ENCODE measurements around the gene SLC4A8.
"Not testable (repeated sequence)": the region's sequence is repeated elsewhere in the genome, so short reads cannot be mapped to it uniquely, and the experiment has no call there.

The SLC4A8 gene

DNA sequence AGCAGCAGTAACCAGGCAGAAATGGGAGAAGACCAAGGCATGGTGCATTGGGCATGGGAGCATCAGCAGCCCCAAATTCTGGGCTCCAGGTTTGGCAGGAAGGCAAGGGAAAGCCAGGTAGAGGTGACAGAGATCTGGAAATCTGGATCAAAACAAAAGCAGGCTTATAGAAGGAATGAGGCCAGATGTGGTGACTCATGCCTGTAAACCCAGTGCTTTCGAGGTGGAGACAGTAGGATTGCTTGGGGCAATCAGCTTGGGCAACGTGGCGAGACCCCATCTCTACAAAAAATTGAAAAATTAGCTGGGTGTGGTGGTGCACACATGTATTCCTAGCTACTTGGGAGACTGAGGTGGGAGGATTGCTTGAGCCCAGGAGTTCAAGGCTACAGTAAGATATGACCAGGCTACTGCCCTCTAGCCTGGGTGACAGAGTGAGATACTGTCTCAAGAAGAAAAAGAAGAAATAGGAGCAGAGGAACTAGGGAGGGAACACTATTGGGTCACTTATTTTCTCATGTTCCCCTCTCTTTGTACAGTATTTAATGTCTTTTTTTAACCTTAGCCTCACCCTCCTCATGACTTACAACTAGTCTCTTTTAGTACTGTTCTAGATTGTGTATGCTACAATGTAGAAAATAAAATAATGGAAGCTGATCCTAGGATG is 25.1 kb downstream of the SLC4A8 start:
- TF ChIP-seq, protein P1, sequence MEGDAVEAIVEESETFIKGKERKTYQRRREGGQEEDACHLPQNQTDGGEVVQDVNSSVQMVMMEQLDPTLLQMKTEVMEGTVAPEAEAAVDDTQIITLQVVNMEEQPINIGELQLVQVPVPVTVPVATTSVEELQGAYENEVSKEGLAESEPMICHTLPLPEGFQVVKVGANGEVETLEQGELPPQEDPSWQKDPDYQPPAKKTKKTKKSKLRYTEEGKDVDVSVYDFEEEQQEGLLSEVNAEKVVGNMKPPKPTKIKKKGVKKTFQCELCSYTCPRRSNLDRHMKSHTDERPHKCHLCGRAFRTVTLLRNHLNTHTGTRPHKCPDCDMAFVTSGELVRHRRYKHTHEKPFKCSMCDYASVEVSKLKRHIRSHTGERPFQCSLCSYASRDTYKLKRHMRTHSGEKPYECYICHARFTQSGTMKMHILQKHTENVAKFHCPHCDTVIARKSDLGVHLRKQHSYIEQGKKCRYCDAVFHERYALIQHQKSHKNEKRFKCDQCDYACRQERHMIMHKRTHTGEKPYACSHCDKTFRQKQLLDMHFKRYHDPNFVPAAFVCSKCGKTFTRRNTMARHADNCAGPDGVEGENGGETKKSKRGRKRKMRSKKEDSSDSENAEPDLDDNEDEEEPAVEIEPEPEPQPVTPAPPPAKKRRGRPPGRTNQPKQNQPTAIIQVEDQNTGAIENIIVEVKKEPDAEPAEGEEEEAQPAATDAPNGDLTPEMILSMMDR (IDR thresholded peaks at IDR 0.05; ENCODE audit: low read depth, low read length, missing control alignments), result no peak

DNA sequence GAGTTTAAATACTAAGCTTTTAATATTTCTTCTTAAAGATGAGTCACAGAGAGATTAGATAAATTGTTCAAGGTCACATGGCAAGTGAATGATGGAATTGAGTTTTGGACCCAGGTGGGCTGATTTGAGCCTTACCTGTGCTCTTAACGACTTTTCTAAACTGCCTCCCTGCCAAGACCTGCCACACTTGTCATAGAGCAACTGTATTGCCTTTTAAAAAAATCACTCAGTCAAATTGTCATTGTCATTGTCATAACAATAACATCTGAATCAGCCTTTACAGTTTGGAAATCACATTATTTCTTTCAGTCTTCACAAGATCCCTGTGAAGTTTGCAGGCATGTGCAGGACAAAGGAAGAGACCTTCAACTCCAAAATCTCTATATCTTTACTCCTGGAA is 25.7 kb downstream of the SLC4A8 start:
- DNase-seq (ENCODE audit: extremely low read depth, low read depth), result no peak
- TF ChIP-seq, protein P1 (IDR thresholded peaks at IDR 0.05; ENCODE audit: low read depth, low read length, missing control alignments), result no peak
- no peak overlapping the region for H3K4me3 ChIP-seq (replicated peaks; ENCODE audit: low read depth, low read length)

More for the DNA sequence above, 25.1 kb downstream of the SLC4A8 start:
- H3K4me3 ChIP-seq (replicated peaks; ENCODE audit: low read depth, low read length), result no peak overlapping the region
- peak; percentile 19 for DNase-seq (ENCODE audit: extremely low read depth, low read depth)

- DNase-seq (ENCODE audit: extremely low read depth, low read depth), result no peak
- TF ChIP-seq, protein P1 (IDR thresholded peaks at IDR 0.05; ENCODE audit: low read depth, low read length, missing control alignments), result no peak
- H3K4me3 ChIP-seq (replicated peaks; ENCODE audit: low read depth, low read length), result no peak overlapping the region
Observed at GRCh38 chr12:51450806-51451205, 26.2 kb downstream of the SLC4A8 start.

- DNase-seq (ENCODE audit: extremely low read depth, low read depth); H3K4me3 ChIP-seq (replicated peaks; ENCODE audit: low read depth, low read length): not testable (repeated sequence)
Observed at GRCh38 chr12:51454016-51454415, 29.4 kb downstream of the SLC4A8 start.

DNA sequence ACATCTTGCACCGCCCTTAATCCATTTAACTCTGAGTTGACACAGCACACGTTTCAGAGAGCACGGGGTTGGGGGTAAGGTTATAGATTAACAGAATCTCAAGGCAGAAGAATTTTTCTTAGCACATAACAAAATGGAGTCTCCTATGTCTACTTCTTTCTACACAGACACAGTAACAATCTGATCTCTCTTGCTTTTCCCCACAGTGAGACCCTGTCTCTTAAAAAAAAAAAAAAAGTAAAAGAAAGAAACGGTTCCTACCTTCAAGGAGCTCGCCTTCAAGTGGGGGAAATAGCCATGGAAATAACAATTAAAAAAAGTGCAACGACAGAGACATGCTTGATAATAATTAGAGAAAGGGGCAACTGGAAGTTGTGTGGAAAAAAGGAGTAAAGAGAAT is 30.4 kb downstream of the SLC4A8 start:
- DNase-seq (ENCODE audit: extremely low read depth, low read depth); H3K4me3 ChIP-seq (replicated peaks; ENCODE audit: low read depth, low read length): not testable (repeated sequence)

GRCh38 chr12:51458635-51459034 is 34.0 kb downstream of the SLC4A8 start:
- TF ChIP-seq, protein P1 (IDR thresholded peaks at IDR 0.05; ENCODE audit: low read depth, low read length, missing control alignments), result no peak
- no peak overlapping the region for H3K4me3 ChIP-seq (replicated peaks; ENCODE audit: low read depth, low read length)
- DNase-seq (ENCODE audit: extremely low read depth, low read depth), result no peak

DNA sequence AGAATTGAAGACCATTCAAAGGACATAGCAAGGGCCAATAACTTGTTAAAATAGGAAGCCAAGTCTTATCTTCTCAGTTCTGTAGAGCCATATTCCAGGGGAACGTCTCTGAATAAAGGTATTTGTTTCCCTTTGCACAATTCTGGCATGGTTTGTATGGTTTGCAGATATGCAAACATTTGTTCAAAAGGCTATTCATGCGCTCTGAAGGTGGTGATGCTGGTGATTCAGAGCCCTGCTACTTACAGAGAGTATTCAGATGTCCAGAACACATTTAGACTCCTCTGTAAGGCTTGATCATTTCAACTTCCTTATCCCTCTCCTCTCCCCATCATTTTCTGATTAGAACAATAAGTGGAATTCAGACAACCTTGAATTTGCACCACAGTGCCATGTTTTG is 35.9 kb downstream of the SLC4A8 start:
- TF ChIP-seq, protein P1 (IDR thresholded peaks at IDR 0.05; ENCODE audit: low read depth, low read length, missing control alignments), result no peak
- DNase-seq (ENCODE audit: extremely low read depth, low read depth), result no peak

DNA sequence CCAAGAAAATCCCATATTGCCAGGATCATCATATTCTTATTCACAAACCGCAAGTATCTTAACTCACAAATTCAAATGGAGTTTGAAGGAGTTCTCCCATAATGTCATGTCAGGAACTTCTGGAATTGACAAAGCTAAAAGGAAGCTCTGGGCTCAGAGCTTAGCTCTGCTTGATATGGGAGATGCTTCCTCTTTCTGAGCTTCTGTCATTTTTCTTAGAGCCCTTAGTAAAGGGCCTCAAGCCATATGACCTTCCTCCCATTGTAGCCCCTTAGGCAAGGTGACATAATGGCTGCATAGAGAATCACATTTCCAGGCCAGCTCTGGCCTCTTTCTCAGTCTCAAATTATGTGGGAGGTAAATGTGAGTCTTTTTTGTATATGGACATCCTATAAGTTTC is 40.9 kb downstream of the SLC4A8 start:
- no peak overlapping the region for H3K4me3 ChIP-seq (replicated peaks; ENCODE audit: low read depth, low read length)
- DNase-seq (ENCODE audit: extremely low read depth, low read depth), result no peak
- TF ChIP-seq, protein P1 (IDR thresholded peaks at IDR 0.05; ENCODE audit: low read depth, low read length, missing control alignments), result no peak

More for the DNA sequence above, 35.9 kb downstream of the SLC4A8 start:
- no peak overlapping the region for H3K4me3 ChIP-seq (replicated peaks; ENCODE audit: low read depth, low read length)

Data from HFF-Myc (cell line).